Fibroblast of peridontal ligament (primary cell): Measurements from ENCODE around the gene KLRC1.
"Not testable (repeated sequence)": the region's sequence is repeated elsewhere in the genome, so short reads cannot be mapped to it uniquely, and the experiment has no call there.

Source experiments
- DNase-seq: peaks from one replicate; pipeline ENCODE4 v3.0.0-alpha.2; 2010; ENCODE audit errors: extremely low read depth

The KLRC1 gene

DNA sequence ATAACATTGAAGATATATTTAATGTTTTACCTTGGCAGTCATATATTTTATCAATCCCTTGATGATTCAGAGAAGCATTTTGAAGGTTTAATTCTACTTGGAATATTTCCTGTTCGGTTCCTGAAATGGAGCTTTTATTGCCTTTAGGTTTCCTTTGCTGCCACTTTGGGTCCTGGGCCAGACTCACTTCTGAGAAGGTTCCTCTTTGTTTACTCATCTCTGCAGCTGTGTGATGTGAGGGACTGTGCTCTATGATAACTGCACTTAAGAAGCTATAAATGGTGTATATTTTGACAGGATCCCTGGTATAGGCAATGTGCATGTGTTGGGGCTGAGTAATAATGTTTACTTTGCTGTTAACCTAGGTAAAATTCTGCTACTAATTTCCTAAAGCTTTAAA, 32.8 kb downstream of the KLRC1 start, which contains the start of gene KLRC3:
TSS of gene KLRC3 (minus strand) at position 262 of the 400 bp plus-strand sequence. CDS start at position 217, 45 bp downstream.
- DNase-seq = not testable (repeated sequence)

GRCh38 chr12:10409392-10409791, 43.8 kb downstream of the KLRC1 start, which contains the start of gene KLRC4:
KLRC4 (minus strand) TSS chr12:10409757; CDS start chr12:10409575, 182 bp downstream.
- peak; percentile 44 for DNase-seq

- no peak for DNase-seq
Measured at GRCh38 chr12:10408842-10409241, 44.3 kb downstream of the KLRC1 start.

- DNase-seq = no peak
Measured at GRCh38 chr12:10406725-10407124, 46.5 kb downstream of the KLRC1 start.

DNA sequence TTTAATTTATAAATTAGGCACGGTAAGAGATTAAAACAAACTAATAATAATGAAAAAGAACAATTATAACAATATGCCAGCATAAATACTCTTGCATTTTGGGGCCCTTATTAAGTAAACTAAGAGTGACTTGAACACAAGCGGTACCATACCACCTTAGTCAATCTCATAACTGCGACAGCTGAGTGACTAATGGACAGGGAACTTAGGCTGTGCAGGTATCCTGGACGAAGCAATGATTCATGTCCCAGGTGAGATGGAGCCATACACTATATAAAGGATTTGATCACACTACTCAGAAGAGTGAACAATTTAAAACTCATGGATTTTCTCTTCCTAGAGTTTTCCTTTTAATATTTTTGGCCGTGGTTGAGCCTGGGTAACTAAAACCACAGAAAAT, 47.9 kb downstream of the KLRC1 start:
- DNase-seq = no peak

DNA sequence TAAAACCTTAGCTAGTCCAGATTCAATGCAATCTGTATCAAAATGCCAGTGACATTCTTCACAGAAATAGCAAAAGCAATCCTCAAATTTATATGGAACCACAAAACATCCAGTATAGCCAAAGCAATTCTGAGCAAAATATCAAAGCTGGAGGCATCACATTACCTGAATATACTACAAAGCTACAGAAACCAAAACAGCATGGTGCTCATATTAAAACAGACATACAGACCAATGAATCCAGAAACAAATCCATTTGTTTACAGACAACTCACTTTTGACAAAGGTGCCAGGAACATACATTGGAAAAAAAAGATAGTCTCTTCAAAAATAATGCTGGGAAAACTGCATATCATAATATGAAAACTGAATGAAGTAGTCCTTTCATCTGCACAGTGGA, 48.4 kb downstream of the KLRC1 start:
- DNase-seq = no peak

GRCh38 chr12:10400829-10401228, 52.3 kb downstream of the KLRC1 start:
- peak; percentile 31 for DNase-seq

GRCh38 chr12:10398168-10398567, 55.0 kb downstream of the KLRC1 start:
- DNase-seq = no peak

DNA sequence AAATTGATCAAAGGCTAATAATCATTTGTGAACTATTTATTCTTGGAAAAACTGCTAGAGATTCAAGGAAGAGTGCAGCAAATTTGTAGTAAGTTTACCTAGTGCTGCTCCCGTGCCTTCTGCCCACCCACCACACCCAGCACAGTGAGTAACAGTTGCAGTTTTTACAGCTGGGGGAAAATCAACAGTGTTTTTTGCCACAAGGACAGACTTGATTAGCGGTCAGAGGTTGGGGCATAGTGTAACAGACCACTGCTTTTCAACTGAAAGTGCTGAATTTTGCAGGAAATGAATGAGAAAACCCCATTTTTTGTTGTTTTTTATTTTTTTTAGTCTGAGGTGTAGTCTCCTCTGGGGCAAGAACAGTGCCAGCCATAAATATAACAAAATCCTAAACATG, 55.9 kb downstream of the KLRC1 start:
- no peak for DNase-seq

GRCh38 chr12:10396176-10396575, 57.0 kb downstream of the KLRC1 start:
- DNase-seq = not testable (repeated sequence)
